HFF-Myc (cell line): ENCODE data around the gene AHSP.
"Not testable (repeated sequence)": the region's sequence is repeated elsewhere in the genome, so short reads cannot be mapped to it uniquely, and the experiment has no call there.

Source experiments
- DNase-seq: peaks from one replicate; pipeline ENCODE4 v3.0.0-alpha.2; 2011; ENCODE audit warnings: low read depth; ENCODE audit errors: extremely low read depth
- H3K4me3 ChIP-seq: replicated peaks from 2 replicates; pipeline ENCODE4 v1.5.1; 2011; ENCODE audit warnings: low read depth, mild to moderate bottlenecking, control low read depth, low read length
- TF ChIP-seq, protein P1 (sequence below): IDR thresholded peaks from 2 replicates; pipeline ENCODE4 v1.5.1; 2012; ENCODE audit warnings: mild to moderate bottlenecking, low read depth, low read length, control low read depth; ENCODE audit errors: missing control alignments

Gene AHSP

DNA sequence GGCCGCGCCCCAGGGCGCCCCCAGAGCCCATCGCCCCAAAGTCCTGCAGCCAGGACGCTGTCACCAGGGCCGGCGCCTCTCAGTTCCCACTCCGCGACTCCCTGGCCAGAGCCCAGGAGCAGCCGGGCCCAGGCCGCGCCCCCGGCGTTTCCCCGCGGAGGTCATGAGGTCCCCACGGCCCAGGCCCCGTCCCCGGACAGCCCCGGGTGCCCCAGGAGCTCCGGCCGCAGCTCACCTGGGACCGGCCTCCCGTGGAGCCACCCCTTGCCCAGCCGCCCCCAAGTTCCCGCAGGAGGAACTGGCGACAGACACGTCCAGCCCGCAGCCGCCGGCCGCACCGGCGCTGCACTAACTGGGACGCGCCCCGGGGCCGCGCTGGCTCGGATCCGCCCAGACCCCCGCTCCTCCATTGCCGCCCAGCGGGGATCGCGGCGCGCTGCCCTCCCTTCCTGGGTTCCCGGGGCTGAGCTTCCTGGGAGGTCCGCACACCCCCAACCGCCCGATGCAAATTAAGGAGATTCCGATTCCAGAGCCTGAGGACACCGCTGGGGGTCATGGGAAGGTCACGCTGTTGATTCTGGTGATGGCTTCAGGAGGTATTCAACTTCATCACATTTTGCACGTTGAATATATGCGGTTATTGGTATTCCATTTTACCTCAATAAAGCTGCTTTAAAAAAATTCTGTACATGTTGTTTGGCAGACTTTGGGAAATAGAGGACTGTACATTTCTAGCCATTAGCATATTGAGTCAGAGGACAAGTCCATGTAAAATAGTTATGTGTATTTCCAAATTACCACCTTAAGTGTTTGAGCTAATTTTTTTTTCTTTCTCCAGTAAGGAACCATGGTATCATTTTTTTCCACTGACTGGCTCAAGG lies 9.9 kb downstream of the AHSP start:
- TF ChIP-seq, protein P1, sequence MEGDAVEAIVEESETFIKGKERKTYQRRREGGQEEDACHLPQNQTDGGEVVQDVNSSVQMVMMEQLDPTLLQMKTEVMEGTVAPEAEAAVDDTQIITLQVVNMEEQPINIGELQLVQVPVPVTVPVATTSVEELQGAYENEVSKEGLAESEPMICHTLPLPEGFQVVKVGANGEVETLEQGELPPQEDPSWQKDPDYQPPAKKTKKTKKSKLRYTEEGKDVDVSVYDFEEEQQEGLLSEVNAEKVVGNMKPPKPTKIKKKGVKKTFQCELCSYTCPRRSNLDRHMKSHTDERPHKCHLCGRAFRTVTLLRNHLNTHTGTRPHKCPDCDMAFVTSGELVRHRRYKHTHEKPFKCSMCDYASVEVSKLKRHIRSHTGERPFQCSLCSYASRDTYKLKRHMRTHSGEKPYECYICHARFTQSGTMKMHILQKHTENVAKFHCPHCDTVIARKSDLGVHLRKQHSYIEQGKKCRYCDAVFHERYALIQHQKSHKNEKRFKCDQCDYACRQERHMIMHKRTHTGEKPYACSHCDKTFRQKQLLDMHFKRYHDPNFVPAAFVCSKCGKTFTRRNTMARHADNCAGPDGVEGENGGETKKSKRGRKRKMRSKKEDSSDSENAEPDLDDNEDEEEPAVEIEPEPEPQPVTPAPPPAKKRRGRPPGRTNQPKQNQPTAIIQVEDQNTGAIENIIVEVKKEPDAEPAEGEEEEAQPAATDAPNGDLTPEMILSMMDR: no peak
- no peak for DNase-seq
- H3K4me3 ChIP-seq: no peak overlapping the region

DNA sequence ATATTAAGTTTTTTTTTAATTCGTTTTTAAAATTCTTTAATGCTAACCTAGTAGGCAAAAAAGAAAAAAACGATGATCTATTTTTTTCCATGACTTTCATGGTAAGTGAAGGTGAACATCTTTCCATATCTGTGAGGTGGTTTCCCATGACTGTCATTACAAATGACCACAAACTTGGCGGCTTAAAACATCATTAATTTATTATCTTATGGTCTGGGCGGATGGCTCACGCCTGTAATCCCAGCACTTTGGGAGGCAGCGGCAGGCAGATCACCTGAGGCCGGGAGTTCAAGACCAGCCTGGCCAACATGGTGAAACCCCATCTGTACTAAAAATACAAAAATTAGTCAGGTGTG lies 10.5 kb downstream of the AHSP start:
- H3K4me3 ChIP-seq, DNase-seq: not testable (repeated sequence)

DNA sequence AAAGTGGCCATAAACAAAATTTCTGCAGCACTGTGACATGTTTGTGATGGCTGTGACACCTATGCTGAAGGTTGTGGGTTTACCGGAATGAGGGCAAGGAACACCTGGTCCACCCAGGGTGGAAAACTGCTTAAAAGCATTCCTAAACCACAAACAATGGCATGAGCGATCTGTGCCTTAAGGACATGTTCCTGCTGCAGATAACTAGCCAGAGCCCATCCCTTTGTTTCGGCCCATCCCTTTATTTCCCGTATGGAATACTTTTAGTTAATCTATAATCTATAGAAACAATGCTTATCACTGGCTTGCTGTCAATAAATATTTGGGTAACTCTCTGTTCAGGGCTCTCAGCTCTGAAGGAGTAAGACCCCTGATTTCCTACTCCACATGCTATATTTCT lies 12.1 kb downstream of the AHSP start:
- not testable (repeated sequence) for DNase-seq

DNA sequence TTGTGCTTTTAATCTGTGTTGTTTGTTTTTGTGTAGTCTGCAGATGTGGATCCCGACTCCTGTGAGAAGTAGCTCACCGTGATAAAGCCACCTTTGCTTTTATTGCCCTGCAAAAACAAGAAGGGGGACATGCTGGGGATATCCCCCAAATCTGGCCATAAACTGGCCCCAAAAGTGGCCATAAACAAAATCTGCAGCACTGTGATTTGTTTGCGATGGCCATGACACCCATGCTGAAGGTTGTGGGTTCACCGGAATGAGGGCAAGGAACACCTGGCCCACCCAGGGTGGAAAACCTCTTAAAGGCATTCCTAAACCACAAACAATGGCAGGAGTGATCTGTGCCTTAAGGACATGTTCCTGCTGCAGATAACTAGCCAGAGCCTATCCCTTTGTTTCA lies 15.1 kb downstream of the AHSP start:
- TF ChIP-seq, protein P1: no peak
- DNase-seq: no peak
- no peak overlapping the region for H3K4me3 ChIP-seq

More for the DNA sequence above, 12.1 kb downstream of the AHSP start:
- not testable (repeated sequence) for H3K4me3 ChIP-seq

DNA sequence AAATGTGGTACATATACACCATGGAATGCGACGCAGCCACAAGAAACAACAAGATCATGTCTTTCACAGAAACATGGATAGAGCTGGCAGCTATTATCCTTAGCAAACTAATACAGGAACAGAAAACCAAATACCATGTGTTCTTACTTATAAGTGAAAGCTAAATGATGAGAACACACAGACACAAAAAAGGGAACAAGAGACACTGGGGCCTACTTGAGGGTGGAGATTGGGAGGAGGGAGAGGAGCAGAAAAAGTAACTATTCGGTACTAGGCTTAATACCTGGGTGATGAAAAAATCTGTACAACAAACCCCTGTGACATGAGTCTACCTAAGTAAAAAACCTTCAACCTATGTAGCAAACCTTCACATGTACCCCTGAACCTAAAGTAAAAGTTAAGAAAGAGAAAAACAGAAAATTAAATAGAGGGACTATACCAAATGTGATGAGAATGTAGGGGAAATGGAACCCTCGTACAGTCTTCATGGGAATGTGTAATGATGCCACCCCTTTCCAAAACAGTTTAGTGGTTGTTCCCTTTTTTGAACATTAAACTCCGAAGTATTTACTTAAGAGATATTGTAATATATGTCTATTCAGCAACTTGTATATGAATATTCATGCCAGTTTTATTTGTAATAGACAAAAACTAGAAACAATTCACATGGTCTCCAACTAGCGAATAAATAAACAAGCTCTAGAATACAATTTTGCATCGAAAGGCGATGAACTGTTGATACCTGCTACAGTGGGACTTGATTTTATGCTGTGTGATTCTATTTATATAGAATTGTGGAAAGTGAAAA lies 33.9 kb downstream of the AHSP start:
- H3K4me3 ChIP-seq: no peak overlapping the region
- DNase-seq: no peak
- TF ChIP-seq, protein P1: no peak

DNA sequence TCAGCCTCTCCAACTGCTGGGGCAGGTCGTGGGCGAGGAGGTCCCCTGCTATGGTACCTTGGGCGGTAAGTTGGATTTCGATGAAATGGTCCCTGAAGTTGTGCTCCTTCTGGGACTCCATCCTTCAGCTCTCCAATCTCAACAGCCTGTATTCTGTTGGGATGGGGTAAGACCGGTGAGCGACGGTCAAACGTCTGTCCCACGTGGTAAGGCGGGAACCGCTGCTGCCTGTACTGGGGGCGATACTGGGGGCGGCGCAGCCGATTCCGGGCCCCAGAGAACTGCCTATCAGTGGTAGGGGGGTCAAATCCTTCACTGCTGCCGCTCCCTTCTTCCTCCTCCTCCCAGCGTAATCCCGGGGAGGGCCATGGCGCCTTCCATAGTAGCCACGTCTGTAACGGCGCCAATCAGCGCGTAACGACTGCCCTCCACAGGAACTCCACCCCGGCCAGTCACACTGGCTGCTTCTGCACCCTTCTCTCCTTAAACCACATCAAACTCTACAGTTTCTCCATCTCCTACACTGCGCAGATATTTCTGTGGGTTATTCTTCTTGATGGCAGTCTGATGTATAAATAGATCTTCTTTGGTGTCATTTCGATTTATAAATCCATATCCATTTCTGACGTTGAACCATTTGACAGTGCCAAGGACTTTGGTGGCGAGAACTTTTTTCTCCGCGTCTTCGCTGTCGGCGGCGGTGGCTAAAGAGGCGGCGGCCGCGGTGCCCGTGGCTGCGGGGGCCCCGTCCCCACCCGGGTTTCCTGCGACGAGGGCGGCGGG lies 41.1 kb downstream of the AHSP start:
- no peak for DNase-seq
- no peak overlapping the region for H3K4me3 ChIP-seq
- TF ChIP-seq, protein P1: no peak

DNA sequence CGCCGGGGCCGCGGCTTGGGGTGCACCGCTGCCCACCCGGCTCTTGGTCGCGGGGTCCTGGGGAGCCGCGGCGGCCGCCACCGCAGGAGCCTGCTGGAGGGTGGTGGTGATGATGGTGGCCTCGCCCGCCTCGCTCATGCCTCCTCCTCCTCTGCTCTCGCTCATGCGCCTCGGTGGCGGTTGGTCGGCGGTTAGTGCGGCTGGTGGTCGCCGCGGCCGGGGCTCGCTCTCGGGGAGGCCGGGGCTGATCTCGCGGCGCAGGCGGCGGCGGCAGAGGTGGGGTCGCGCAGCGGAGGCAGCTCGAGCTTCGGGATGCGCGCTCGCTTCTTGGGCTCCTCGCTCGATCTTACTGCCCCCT lies 41.6 kb downstream of the AHSP start:
- no peak overlapping the region for H3K4me3 ChIP-seq
- no peak for DNase-seq
- TF ChIP-seq, protein P1: no peak
